Neuronal stem cell (in vitro differentiated cells): ENCODE data around the gene OR51E2.

Experiments
- DNase-seq: peaks from one replicate; pipeline ENCODE4 v3.0.0-alpha.2; 2013; ENCODE audit warnings: low spot score
- H2AFZ ChIP-seq: one replicate; pipeline ENCODE4 v1.6.1; 2013; ENCODE audit warnings: mild to moderate bottlenecking, low read length, inconsistent platforms
- H2AK5ac ChIP-seq: 2 replicates; pipeline ENCODE4 v1.6.1; 2013; ENCODE audit warnings: low read depth, mild to moderate bottlenecking, inconsistent platforms, low read length, moderate library complexity, mixed read lengths
- H2BK120ac ChIP-seq: 2 replicates; pipeline ENCODE4 v1.6.1; 2013; ENCODE audit warnings: low read depth, mild to moderate bottlenecking, inconsistent platforms, low read length, moderate library complexity, mixed read lengths
- H2BK12ac ChIP-seq: one replicate; pipeline ENCODE4 v1.6.1; 2013; ENCODE audit warnings: low read length, inconsistent platforms
- H2BK15ac ChIP-seq: 2 replicates; pipeline ENCODE4 v1.6.1; 2013; ENCODE audit warnings: mild to moderate bottlenecking, low read length, inconsistent platforms, mixed read lengths
- H2BK5ac ChIP-seq: one replicate; pipeline ENCODE4 v1.6.1; 2013; ENCODE audit warnings: inconsistent platforms, mild to moderate bottlenecking, low read length, moderate library complexity
- H3K14ac ChIP-seq: one replicate; pipeline ENCODE4 v1.6.1; 2013; ENCODE audit warnings: low read length, inconsistent platforms
- H3K18ac ChIP-seq: 2 replicates; pipeline ENCODE4 v1.6.1; 2013; ENCODE audit warnings: low read length, inconsistent platforms
- H3K23ac ChIP-seq: 2 replicates; pipeline ENCODE4 v1.6.1; 2013; ENCODE audit warnings: low read depth, mild to moderate bottlenecking, mixed read lengths, low read length, inconsistent platforms; ENCODE audit not compliant: poor library complexity
- H3K27ac ChIP-seq: replicated peaks from 3 replicates; pipeline ENCODE4 v1.5.1; 2013; ENCODE audit warnings: low read length, inconsistent platforms
- H3K27me3 ChIP-seq, 3 experiments: 2 replicates each; pipeline ENCODE4 v1.6.1; 2013; ENCODE audit warnings: low read length in 3 of 3, mild to moderate bottlenecking in 2 of 3, inconsistent platforms in 1 of 3, low read depth in 1 of 3, mixed read lengths in 1 of 3, moderate library complexity in 1 of 3; ENCODE audit not compliant: control insufficient read depth in 3 of 3, insufficient read depth in 3 of 3
- H3K36me3 ChIP-seq, 2 donors: replicated peaks in 1 of 2; 2 replicates each; pipeline ENCODE4 v1.6.1; 2013; ENCODE audit warnings: low read length in 2 of 2; ENCODE audit not compliant: control insufficient read depth in 2 of 2, insufficient read depth in 2 of 2
- H3K4ac ChIP-seq: 2 replicates; pipeline ENCODE4 v1.6.1; 2013; ENCODE audit warnings: inconsistent platforms, mild to moderate bottlenecking, low read length, moderate library complexity
- H3K4me1 ChIP-seq, 2 donors: 1 replicate in 1 of 2; 2 replicates in 1 of 2; pipeline ENCODE4 v1.6.1; 2013; ENCODE audit warnings: low read length in 2 of 2, low read depth in 1 of 2; ENCODE audit not compliant: control insufficient read depth in 2 of 2, insufficient read depth in 1 of 2
- H3K4me2 ChIP-seq: one replicate; pipeline ENCODE4 v1.6.1; 2013; ENCODE audit warnings: mild to moderate bottlenecking, low read length, inconsistent platforms; ENCODE audit not compliant: insufficient read depth, poor library complexity, severe bottlenecking
- H3K4me3 ChIP-seq, 2 donors: 2 replicates each; pipeline ENCODE4 v1.5.1; 2013; ENCODE audit warnings: low read length in 2 of 2, mild to moderate bottlenecking in 2 of 2, inconsistent platforms in 1 of 2, moderate library complexity in 1 of 2
- H3K79me1 ChIP-seq: one replicate; pipeline ENCODE4 v1.6.1; 2013; ENCODE audit warnings: low read depth, mild to moderate bottlenecking, inconsistent platforms, low read length, moderate library complexity
- H3K9ac ChIP-seq: one replicate; pipeline ENCODE4 v1.6.1; 2013; ENCODE audit warnings: mild to moderate bottlenecking, low read depth, low read length, inconsistent platforms; ENCODE audit not compliant: poor library complexity
- H3K9me3 ChIP-seq, 2 donors: replicated peaks in 1 of 2; 2 replicates each; pipeline versions ENCODE3 to v1.6.1; 2013; ENCODE audit warnings: low read length in 2 of 2, mild to moderate bottlenecking in 2 of 2, inconsistent platforms in 1 of 2, low read depth in 1 of 2, mixed read lengths in 1 of 2, moderate library complexity in 1 of 2; ENCODE audit not compliant: control insufficient read depth in 2 of 2, insufficient read depth in 1 of 2
- H4K8ac ChIP-seq: one replicate; pipeline ENCODE4 v1.6.1; 2013; ENCODE audit warnings: low read depth, mild to moderate bottlenecking, inconsistent platforms, low read length, moderate library complexity
- H4K91ac ChIP-seq: one replicate; pipeline ENCODE4 v1.6.1; 2013; ENCODE audit warnings: low read length, low read depth, mild to moderate bottlenecking, inconsistent platforms; ENCODE audit not compliant: poor library complexity
- WGBS, 2 donors: extraction: QIAGEN DNeasy Blood & Tissue Kit; methylation state at CpG; one replicate each; pipeline ENCODE4 v1.1.7; 2013; ENCODE audit warnings: missing lambda C conversion rate in 2 of 2, mixed read lengths in 1 of 2; ENCODE audit not compliant: insufficient read length in 2 of 2, insufficient replicate concordance in 1 of 2; ENCODE audit errors: extremely low coverage in 2 of 2; 5-methylcytosine and 5-hydroxymethylcytosine counted together

OR51E2 gene

GRCh38 chr11:4700436-4700820, 2.8 kb upstream of the OR51E2 start:
- Histone ChIP-seq H3K79me1 (no peaks in the 10 kb centered on the region), H4K8ac (no peak overlapping the region), H2BK12ac (no peak overlapping the region), H2BK5ac (no peak overlapping the region), H3K36me3 (no peaks in the 10 kb centered on the region), H3K23ac (no peak overlapping the region), H3K18ac (no peak overlapping the region), H3K4me2 (no peak overlapping the region), H3K9ac (no peak overlapping the region), H3K27ac (no peak overlapping the region), H3K4me1 (peaks cover 0 to 5% of the 10 kb centered on the region in 2 donors), H3K14ac (no peak overlapping the region), H3K9me3 (no peaks in the 10 kb centered on the region), H2BK15ac (no peak overlapping the region), H3K27me3 (no peaks in the 10 kb centered on the region), H2BK120ac (no peak overlapping the region), H4K91ac (no peak overlapping the region), H3K4me3 (no peak overlapping the region), H2AFZ (no peak overlapping the region), H3K4ac (no peak overlapping the region), H2AK5ac (no peak overlapping the region)
- no CpG with 5 or more reads among the region's 1 CpG for WGBS, 2 donors
- no peak for DNase-seq

- H2AFZ ChIP-seq, result no peak overlapping the region
- H2BK15ac ChIP-seq, result no peak overlapping the region
- H3K4ac ChIP-seq, result no peak overlapping the region
- no peak overlapping the region for H2BK12ac ChIP-seq
- H3K4me2 ChIP-seq, result no peak overlapping the region
- no peak overlapping the region for H3K18ac ChIP-seq
- no peaks in the 10 kb centered on the region for H3K79me1 ChIP-seq
- H2BK120ac ChIP-seq, result no peak overlapping the region
- H3K23ac ChIP-seq, result no peak overlapping the region
- H3K4me1 ChIP-seq, result peaks cover 0 to 5% of the 10 kb centered on the region in 2 donors
- H3K9me3 ChIP-seq, result no peaks in the 10 kb centered on the region
- H4K91ac ChIP-seq, result no peak overlapping the region
- H2AK5ac ChIP-seq, result no peak overlapping the region
- peaks cover 0 to 1% (median 0%) of the 10 kb centered on the region in 3 experiments for H3K27me3 ChIP-seq
- no peak overlapping the region for H3K14ac ChIP-seq
- no peak overlapping the region for H3K9ac ChIP-seq
- no CpG with 5 or more reads among the region's 3 CpGs for WGBS, 2 donors
- H2BK5ac ChIP-seq, result no peak overlapping the region
- H3K36me3 ChIP-seq, result no peaks in the 10 kb centered on the region
- H3K4me3 ChIP-seq, result no peak overlapping the region
- H4K8ac ChIP-seq, result no peak overlapping the region
- H3K27ac ChIP-seq, result no peak overlapping the region
- no peak for DNase-seq
Measured at GRCh38 chr11:4699697-4700435, 2.2 kb upstream of the OR51E2 start.

- H3K9ac ChIP-seq, result no peak overlapping the region
- no peak overlapping the region for H2BK120ac ChIP-seq
- H3K14ac ChIP-seq, result no peak overlapping the region
- no peak overlapping the region for H2BK15ac ChIP-seq
- no peak overlapping the region for H2BK12ac ChIP-seq
- no peaks in the 10 kb centered on the region for H3K79me1 ChIP-seq
- H4K91ac ChIP-seq, result no peak overlapping the region
- no peak overlapping the region for H3K27ac ChIP-seq
- no peak overlapping the region for H2BK5ac ChIP-seq
- H2AK5ac ChIP-seq, result no peak overlapping the region
- no peak overlapping the region for H3K4ac ChIP-seq
- no peaks in the 10 kb centered on the region for H3K9me3 ChIP-seq
- no peak for DNase-seq
- no peaks in the 10 kb centered on the region for H3K4me1 ChIP-seq
- no peak overlapping the region for H3K4me3 ChIP-seq
- no CpG with 5 or more reads among the region's 1 CpG for WGBS, 2 donors
- H3K23ac ChIP-seq, result no peak overlapping the region
- H3K27me3 ChIP-seq, result peaks cover 0 to 6% (median 0%) of the 10 kb centered on the region in 3 experiments
- no peak overlapping the region for H3K4me2 ChIP-seq
- no peak overlapping the region for H3K18ac ChIP-seq
- no peaks in the 10 kb centered on the region for H3K36me3 ChIP-seq
- H2AFZ ChIP-seq, result no peak overlapping the region
- H4K8ac ChIP-seq, result no peak overlapping the region
Measured at GRCh38 chr11:4695442-4695841, 2.2 kb downstream of the OR51E2 start.

GRCh38 chr11:4684631-4685285, 12.9 kb downstream of the OR51E2 start:
- no peak overlapping the region for H2BK15ac ChIP-seq
- H3K79me1 ChIP-seq, result no peaks in the 10 kb centered on the region
- no peak overlapping the region for H3K4ac ChIP-seq
- H4K91ac ChIP-seq, result no peak overlapping the region
- no peak for DNase-seq
- H3K4me2 ChIP-seq, result no peak overlapping the region
- no peak overlapping the region for H3K18ac ChIP-seq
- H3K9me3 ChIP-seq, result no peaks in the 10 kb centered on the region
- H3K14ac ChIP-seq, result no peak overlapping the region
- no peak overlapping the region for H2AFZ ChIP-seq
- peaks cover 3% of the 10 kb centered on the region in 2 donors for H3K4me1 ChIP-seq
- H3K4me3 ChIP-seq, result no peak overlapping the region
- H3K23ac ChIP-seq, result no peak overlapping the region
- H3K27me3 ChIP-seq, result no peaks in the 10 kb centered on the region
- no peak overlapping the region for H3K27ac ChIP-seq
- H2BK5ac ChIP-seq, result no peak overlapping the region
- no peak overlapping the region for H3K9ac ChIP-seq
- H4K8ac ChIP-seq, result no peak overlapping the region
- no peaks in the 10 kb centered on the region for H3K36me3 ChIP-seq
- no CpG with 5 or more reads among the region's 3 CpGs for WGBS, 2 donors
- no peak overlapping the region for H2BK12ac ChIP-seq
- H2BK120ac ChIP-seq, result no peak overlapping the region
- no peak overlapping the region for H2AK5ac ChIP-seq
